Neutrophil (primary cell): ENCODE measurements around the gene SMC6.

ENCODE experiments used
- H3K27ac ChIP-seq: fragments of 200-600 bp; sonication (generic); 2 replicates; pipeline ENCODE4 v1.5.1; 2016; ENCODE audit warnings: mild to moderate bottlenecking, moderate library complexity
- H3K27me3 ChIP-seq: fragments of 200-600 bp; sonication (generic); 2 replicates; pipeline ENCODE4 v1.6.0; 2016; ENCODE audit warnings: mild to moderate bottlenecking
- H3K36me3 ChIP-seq: fragments of 200-600 bp; sonication (generic); 2 replicates; pipeline ENCODE4 v1.5.1; 2017
- H3K4me1 ChIP-seq, 2 experiments: fragments of 200-600 bp in 1 of 2; sonication (generic) in 1 of 2; 1 replicate in 1 of 2; 2 replicates in 1 of 2; pipeline versions ENCODE4 v1.5.1 to v1.6.1; 2013 to 2016; ENCODE audit warnings: low read depth in 1 of 2, low read length in 1 of 2, mild to moderate bottlenecking in 1 of 2, moderate library complexity in 1 of 2; ENCODE audit not compliant: control insufficient read depth in 1 of 2, insufficient read depth in 1 of 2
- H3K4me3 ChIP-seq, 2 experiments: fragments of 200-600 bp in 1 of 2; sonication (generic) in 1 of 2; 1 replicate in 1 of 2; 2 replicates in 1 of 2; pipeline ENCODE4 v1.5.1; 2013 to 2016; ENCODE audit warnings: low read depth in 1 of 2, low read length in 1 of 2, mild to moderate bottlenecking in 1 of 2, moderate library complexity in 1 of 2
- H3K9me3 ChIP-seq: fragments of 200-600 bp; sonication (generic); 2 replicates; pipeline ENCODE4 v1.5.1; 2016
- TF ChIP-seq, protein P1 (sequence below): fragments of 200-600 bp; sonication (generic); IDR thresholded peaks from 2 replicates; pipeline ENCODE4 v1.5.1; 2016; ENCODE audit warnings: antibody characterized with exemption

The SMC6 gene

DNA sequence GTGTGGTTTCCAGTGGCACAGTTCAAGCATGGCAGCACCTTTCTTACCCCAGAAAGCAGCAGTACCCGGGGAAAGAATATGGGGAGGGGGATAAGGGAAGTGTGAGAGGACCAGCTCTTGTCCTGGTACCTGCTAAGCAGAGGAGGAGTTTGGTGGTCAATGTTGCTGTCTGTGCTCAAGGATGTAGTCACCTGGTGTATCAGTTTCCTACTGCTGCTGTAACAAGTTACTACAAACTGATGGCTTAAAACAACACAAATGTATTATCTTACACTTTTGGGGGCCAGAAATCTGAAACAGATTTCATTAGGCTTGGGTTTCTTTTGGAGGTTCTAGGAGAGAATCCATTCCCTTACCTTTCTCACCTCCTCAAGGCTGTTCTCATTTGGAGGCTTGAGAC, 135.7 kb downstream of the SMC6 start:
- no peaks in the 10 kb centered on the region for H3K27me3 ChIP-seq
- H3K27ac ChIP-seq = no peak overlapping the region
- TF ChIP-seq, protein P1, sequence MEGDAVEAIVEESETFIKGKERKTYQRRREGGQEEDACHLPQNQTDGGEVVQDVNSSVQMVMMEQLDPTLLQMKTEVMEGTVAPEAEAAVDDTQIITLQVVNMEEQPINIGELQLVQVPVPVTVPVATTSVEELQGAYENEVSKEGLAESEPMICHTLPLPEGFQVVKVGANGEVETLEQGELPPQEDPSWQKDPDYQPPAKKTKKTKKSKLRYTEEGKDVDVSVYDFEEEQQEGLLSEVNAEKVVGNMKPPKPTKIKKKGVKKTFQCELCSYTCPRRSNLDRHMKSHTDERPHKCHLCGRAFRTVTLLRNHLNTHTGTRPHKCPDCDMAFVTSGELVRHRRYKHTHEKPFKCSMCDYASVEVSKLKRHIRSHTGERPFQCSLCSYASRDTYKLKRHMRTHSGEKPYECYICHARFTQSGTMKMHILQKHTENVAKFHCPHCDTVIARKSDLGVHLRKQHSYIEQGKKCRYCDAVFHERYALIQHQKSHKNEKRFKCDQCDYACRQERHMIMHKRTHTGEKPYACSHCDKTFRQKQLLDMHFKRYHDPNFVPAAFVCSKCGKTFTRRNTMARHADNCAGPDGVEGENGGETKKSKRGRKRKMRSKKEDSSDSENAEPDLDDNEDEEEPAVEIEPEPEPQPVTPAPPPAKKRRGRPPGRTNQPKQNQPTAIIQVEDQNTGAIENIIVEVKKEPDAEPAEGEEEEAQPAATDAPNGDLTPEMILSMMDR = no peak
- H3K4me3 ChIP-seq = no peak overlapping the region
- no peaks in the 10 kb centered on the region for H3K9me3 ChIP-seq
- H3K36me3 ChIP-seq = no peaks in the 10 kb centered on the region
- no peaks in the 10 kb centered on the region for H3K4me1 ChIP-seq

DNA sequence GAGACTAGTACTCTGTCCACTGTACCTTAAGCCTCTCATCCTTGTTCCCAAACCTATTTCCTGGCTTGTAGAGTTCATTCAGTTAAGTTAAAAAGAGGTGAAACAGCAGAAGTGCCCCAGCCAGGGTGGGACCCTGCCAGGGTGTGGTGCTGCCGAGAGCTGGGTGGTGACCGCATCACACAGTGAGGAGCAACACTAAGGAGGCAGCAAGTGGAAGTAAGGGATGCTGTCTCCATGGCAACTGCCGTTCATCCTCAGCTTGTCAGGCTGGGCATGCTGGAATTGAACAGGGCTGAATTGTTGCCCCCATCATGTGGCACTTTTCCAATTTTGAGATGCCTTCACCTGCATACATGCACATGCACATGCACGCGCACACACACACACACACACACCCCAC, 136.1 kb downstream of the SMC6 start:
- Histone ChIP-seq H3K27me3 (no peaks in the 10 kb centered on the region), H3K36me3 (no peaks in the 10 kb centered on the region), H3K4me3 (no peak overlapping the region), H3K9me3 (no peaks in the 10 kb centered on the region), H3K4me1 (no peaks in the 10 kb centered on the region), H3K27ac (no peak overlapping the region)
- TF ChIP-seq, protein P1 = no peak

DNA sequence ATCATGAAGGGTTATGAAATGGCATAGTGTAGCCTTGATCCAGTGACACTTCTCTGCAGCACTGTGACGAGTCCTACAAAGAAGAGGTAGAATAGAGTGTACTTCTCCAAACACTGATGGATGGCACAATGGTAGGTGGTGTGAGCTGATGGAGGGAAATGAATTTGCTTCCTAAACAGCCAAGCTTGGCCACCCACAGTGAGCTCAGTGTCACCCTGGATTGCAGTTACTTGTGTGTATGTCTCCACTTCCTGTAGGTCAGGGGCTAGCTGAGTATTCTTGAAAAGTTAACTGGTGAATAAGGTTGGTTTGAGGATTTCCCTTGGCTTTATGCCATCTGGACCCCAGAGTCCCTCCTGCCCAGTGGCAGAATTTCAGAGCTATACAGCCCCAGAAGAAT, 137.2 kb downstream of the SMC6 start:
- Histone ChIP-seq H3K27me3 (no peaks in the 10 kb centered on the region), H3K27ac (no peak overlapping the region), H3K9me3 (no peaks in the 10 kb centered on the region), H3K4me3 (no peak overlapping the region), H3K4me1 (no peaks in the 10 kb centered on the region), H3K36me3 (no peaks in the 10 kb centered on the region)
- TF ChIP-seq, protein P1 = no peak

DNA sequence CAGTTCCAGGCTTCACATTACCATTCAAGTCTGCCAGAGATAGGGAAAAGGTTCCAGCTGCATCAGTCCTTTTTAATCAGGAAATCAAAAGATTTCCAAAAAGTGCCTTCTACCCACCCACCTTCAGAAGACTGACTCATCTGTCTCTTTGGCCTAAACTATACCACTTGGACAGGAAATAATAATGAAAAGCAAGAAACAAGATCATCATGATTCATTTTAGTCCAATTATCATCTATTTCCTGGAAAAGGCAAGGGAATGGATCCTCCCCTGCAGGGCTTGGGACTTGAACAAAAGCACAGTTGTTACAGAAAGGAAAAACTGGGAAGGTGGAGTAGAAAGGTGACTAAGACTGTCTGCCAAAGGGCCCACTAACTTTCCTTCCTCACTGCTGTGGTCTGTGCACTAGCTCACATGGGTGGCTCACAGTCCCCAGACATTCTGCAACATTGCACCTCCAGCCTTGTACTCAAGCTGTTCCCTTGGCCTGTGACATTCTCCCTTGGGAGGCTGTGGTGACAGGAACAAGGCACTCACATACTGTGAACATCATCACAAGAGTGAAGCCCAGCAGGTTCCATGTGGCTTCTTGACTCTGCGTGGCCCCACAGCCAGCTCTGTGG, 137.8 kb downstream of the SMC6 start:
- Histone ChIP-seq H3K9me3 (no peaks in the 10 kb centered on the region), H3K4me3 (no peak overlapping the region), H3K4me1 (no peaks in the 10 kb centered on the region), H3K27ac (no peak overlapping the region), H3K36me3 (no peaks in the 10 kb centered on the region), H3K27me3 (no peaks in the 10 kb centered on the region)
- TF ChIP-seq, protein P1 = no peak

DNA sequence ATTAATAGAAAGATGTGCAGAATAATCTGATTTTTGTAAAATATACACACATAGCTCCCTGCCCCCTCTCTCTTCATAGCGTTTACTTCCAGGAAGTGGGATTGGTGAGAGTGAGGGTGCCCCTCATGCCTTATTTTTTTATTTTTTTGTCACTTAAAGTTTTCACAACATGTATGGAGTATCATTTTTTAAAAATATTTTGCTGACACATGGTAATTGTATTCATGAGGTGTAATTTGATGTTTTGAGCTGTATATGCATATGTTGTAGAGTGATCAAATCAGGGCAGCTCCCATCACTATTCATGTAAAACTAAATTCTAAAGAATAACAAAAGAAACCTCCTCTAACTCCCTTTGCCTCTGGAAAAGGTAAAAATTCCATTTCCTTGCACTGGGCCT, 138.5 kb downstream of the SMC6 start:
- H3K27me3 ChIP-seq = no peaks in the 10 kb centered on the region
- H3K4me1 ChIP-seq = no peaks in the 10 kb centered on the region
- no peak overlapping the region for H3K27ac ChIP-seq
- TF ChIP-seq, protein P1 = no peak
- no peaks in the 10 kb centered on the region for H3K36me3 ChIP-seq
- no peaks in the 10 kb centered on the region for H3K9me3 ChIP-seq
- no peak overlapping the region for H3K4me3 ChIP-seq
